Subcutaneous adipose tissue (tissue), 4 donors: ENCODE data around the gene CCT2. TPM values are rescaled to one million over a fixed set of nuclear protein-coding genes. Genes with fewer than 3 reads are reported as not detected.

Source experiments
- CTCF ChIP-seq: fragments of 450-650 bp; IDR thresholded peaks from one replicate; pipeline ENCODE4 v1.5.1; 2016; ENCODE audit warnings: low read depth, mild to moderate bottlenecking, control low read depth, antibody characterized with exemption, moderate library complexity
- total RNA-seq, 4 donors: library from RNA; depleted of rRNA; stranded (reverse); fragments of >200 nt; gene quantifications; one replicate each; pipeline ENCODE4 v1.1.0, GENCODE V29; 2016

The CCT2 gene
- total RNA-seq, 4 donors from 2014 or later, result 54.3 to 148 (median 92.6) TPM

GRCh38 chr12:69588527-69588926, 3.3 kb downstream of the CCT2 start:
- TF ChIP-seq CTCF, result no peak

- no peak for TF ChIP-seq CTCF
These were observed 3.8 kb downstream of the CCT2 start for GRCh38 chr12:69589082-69589481.

- no peak for TF ChIP-seq CTCF
These were observed 10.4 kb downstream of the CCT2 start for GRCh38 chr12:69595689-69596088.

GRCh38 chr12:69598174-69598753, 13.0 kb downstream of the CCT2 start:
- no peak for TF ChIP-seq CTCF

GRCh38 chr12:69600804-69601203, 15.5 kb downstream of the CCT2 start:
- no peak for TF ChIP-seq CTCF

GRCh38 chr12:69601962-69602685, 16.9 kb downstream of the CCT2 start:
- no peak for TF ChIP-seq CTCF

- TF ChIP-seq CTCF, result no peak
These were observed 17.7 kb downstream of the CCT2 start for GRCh38 chr12:69602954-69603353.
